Endothelial cell of umbilical vein (primary cell): ENCODE measurements around the gene KANSL1. TPM values are rescaled to one million over a fixed set of nuclear protein-coding genes. Genes with fewer than 3 reads are reported as not detected.

Experiments used
- BruUV-seq: library from RNA; stranded (reverse); fragments of 400-500 nt; replicated peaks from 2 replicates; lab custom pipeline; 2021; lab: Mats Ljungman, UMichigan
- CTCF ChIA-PET: fragments of 300-600, 350-600 bp; sonication (Branson Sonifier 250); formaldehyde crosslinking; loops from one replicate; lab custom pipeline; 2021; ENCODE audit warnings: antibody characterized with exemption, inconsistent platforms; lab: Charles Lee
- POLR2A ChIA-PET: fragments of 300-600, 350-600 bp; sonication (Branson Sonifier 250); formaldehyde crosslinking; loops from one replicate; lab custom pipeline; 2021; ENCODE audit warnings: antibody characterized with exemption, inconsistent platforms; lab: Charles Lee
- DNase-seq: peaks from one replicate; pipeline ENCODE4 v3.0.0-alpha.2; 2011; ENCODE audit warnings: low read depth, low spot score
- FAIRE-seq: peaks from 2 replicates; lab custom pipeline; 2011; peaks lifted over from hg19 to GRCh38; lab: Jason Lieb, UNC
- H2AFZ ChIP-seq: 2 replicates; pipeline ENCODE4 v1.6.0; 2012; ENCODE audit warnings: low read depth, low read length, control low read depth, inconsistent platforms
- H3K27ac ChIP-seq: 2 replicates; pipeline ENCODE4 v1.5.1; 2011; ENCODE audit warnings: low read depth, mild to moderate bottlenecking, control low read depth, low read length, moderate library complexity; ENCODE audit not compliant: insufficient read depth
- H3K27me3 ChIP-seq, 2 experiments: 2 replicates each; pipeline versions ENCODE4 v1.6.0 to v1.6.1; 2011; ENCODE audit warnings: low read length in 2 of 2, mixed read lengths in 1 of 2; ENCODE audit not compliant: control insufficient read depth in 2 of 2, insufficient read depth in 2 of 2
- H3K36me3 ChIP-seq, 2 experiments: 2 replicates in 1 of 2; 3 replicates in 1 of 2; pipeline ENCODE4 v1.5.1; 2011; ENCODE audit warnings: low read length in 2 of 2, mild to moderate bottlenecking in 1 of 2, moderate library complexity in 1 of 2; ENCODE audit not compliant: control insufficient read depth in 2 of 2, insufficient read depth in 2 of 2; ENCODE audit errors: extremely low read depth in 1 of 2
- H3K4me1 ChIP-seq: 3 replicates; pipeline ENCODE4 v1.5.1; 2011; ENCODE audit warnings: mild to moderate bottlenecking, low read length; ENCODE audit not compliant: control insufficient read depth, insufficient read depth; ENCODE audit errors: extremely low read depth
- H3K4me2 ChIP-seq: 2 replicates; pipeline ENCODE4 v1.6.1; 2011; ENCODE audit warnings: low read length, control low read depth, mixed read lengths; ENCODE audit not compliant: insufficient read depth
- H3K4me3 ChIP-seq, 3 experiments: fragments of 200-600 bp in 1 of 3; sonication (generic), shearing (Covaris generic) in 1 of 3; replicated peaks in 1 of 3; 2 replicates each; pipeline ENCODE4 v1.5.1; 2011 to 2016; ENCODE audit warnings: control low read depth in 3 of 3, low read length in 3 of 3, mild to moderate bottlenecking in 2 of 3, inconsistent platforms in 1 of 3, low read depth in 1 of 3, moderate library complexity in 1 of 3; ENCODE audit not compliant: insufficient read depth in 1 of 3
- H3K79me2 ChIP-seq: 2 replicates; pipeline ENCODE4 v1.6.0; 2012; ENCODE audit warnings: low read length, inconsistent platforms; ENCODE audit not compliant: control insufficient read depth, insufficient read depth
- H3K9ac ChIP-seq: replicated peaks from 2 replicates; pipeline ENCODE3; 2011; ENCODE audit warnings: low read length, control low read depth; ENCODE audit not compliant: insufficient read depth; ENCODE audit errors: extremely low read depth
- H3K9me1 ChIP-seq: replicated peaks from 3 replicates; pipeline ENCODE4 v1.6.0; 2011; ENCODE audit warnings: mild to moderate bottlenecking, low read length; ENCODE audit not compliant: control insufficient read depth, insufficient read depth; ENCODE audit errors: extremely low read depth
- H3K9me3 ChIP-seq: replicated peaks from 2 replicates; pipeline ENCODE4 v1.5.1; 2012; ENCODE audit warnings: low read length, inconsistent platforms; ENCODE audit not compliant: control insufficient read depth, insufficient read depth
- H4K20me1 ChIP-seq: replicated peaks from 2 replicates; pipeline ENCODE3; 2011; ENCODE audit warnings: mild to moderate bottlenecking, low read length; ENCODE audit not compliant: control insufficient read depth, insufficient read depth; ENCODE audit errors: extremely low read depth
- FOS ChIP-seq: IDR thresholded peaks from 2 replicates; pipeline ENCODE4 v1.6.1; 2011; ENCODE audit warnings: mild to moderate bottlenecking, low read length, moderate library complexity, borderline replicate concordance; ENCODE audit not compliant: insufficient read depth
- GATA2 ChIP-seq: IDR thresholded peaks from 2 replicates; pipeline ENCODE4 v1.7.0; 2011; ENCODE audit warnings: low read depth, mild to moderate bottlenecking, moderate library complexity, mixed read lengths, low read length; ENCODE audit not compliant: insufficient read length, insufficient read depth
- POLR2A ChIP-seq: IDR thresholded peaks from 2 replicates; pipeline ENCODE4 v1.6.1; 2012; ENCODE audit warnings: low read depth, mild to moderate bottlenecking, control low read depth, low read length
- POLR2AphosphoS5 ChIP-seq: IDR thresholded peaks from 2 replicates; pipeline ENCODE4 v1.6.1; 2012; ENCODE audit warnings: low read depth, mild to moderate bottlenecking, control low read depth, low read length, moderate library complexity; ENCODE audit not compliant: insufficient read depth
- dilution Hi-C: fragments of 300-500 bp; cut with MboI; formaldehyde crosslinking; loops from one replicate; pipeline ENCODE4 v1.15.0; 2019; ENCODE audit warnings: low sequenced_read_pairs; ENCODE audit not compliant: extremely low pct_ligation_motif_present
- intact Hi-C: fragments of 100-400 bp; cut with micrococcal nuclease; formaldehyde crosslinking; loops from one replicate; pipeline ENCODE4 v1.10.0; 2022
- polyA plus RNA-seq, 4 experiments: library from polyadenylated mRNA; depleted of rRNA in 3 of 4; stranded (reverse) in 3 of 4; unstranded in 1 of 4; fragments of >200 nt; gene quantifications; 2 replicates each; pipeline versions ENCODE4 v1.2.1 to v1.2.3, GENCODE V29; 2011 to 2012; ENCODE audit warnings: missing spikeins in 1 of 4
- total RNA-seq: library from RNA; stranded (reverse); gene quantifications from 2 replicates; pipeline ENCODE4 v1.2.3, GENCODE V29; 2021
- TF ChIP-seq, protein P1 (sequence below), 2 donors: IDR thresholded peaks; 1 replicate in 1 of 2; 2 replicates in 1 of 2; pipeline ENCODE4 v1.5.1; 2011; ENCODE audit warnings: low read length in 2 of 2, mild to moderate bottlenecking in 2 of 2, moderate library complexity in 2 of 2, control low read depth in 1 of 2, inconsistent platforms in 1 of 2, low read depth in 1 of 2; ENCODE audit not compliant: insufficient read depth in 1 of 2; ENCODE audit errors: extremely low read depth in 1 of 2
- TF ChIP-seq, protein P2 (sequence below): IDR thresholded peaks from 2 replicates; pipeline ENCODE4 v1.6.1; 2011; ENCODE audit not compliant: insufficient read depth, insufficient read length

Gene KANSL1
- total and polyA plus RNA-seq, 2 donors (not counting 3 experiments of a cell fraction or from before 2014, with no cell fraction given), result 29.1 to 74.0 TPM

DNA sequence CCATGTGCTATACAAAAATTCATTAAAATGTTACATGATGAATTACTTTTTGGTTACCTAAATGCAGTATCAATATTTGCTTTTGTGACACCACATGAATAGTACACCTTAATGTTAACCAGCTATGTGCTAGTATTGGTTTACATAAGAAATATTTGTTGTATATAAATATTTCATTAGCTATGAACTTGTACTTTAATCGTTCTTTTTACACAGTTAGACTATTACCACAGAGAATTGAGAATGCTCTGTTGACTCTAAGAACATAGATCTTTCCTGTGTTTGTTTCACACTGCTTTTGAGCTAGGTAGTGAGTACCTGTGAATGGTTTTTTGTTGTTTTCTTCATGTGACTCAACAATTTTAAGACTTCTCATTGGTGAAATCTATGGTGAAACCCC is 93.4 kb downstream of the KANSL1 start:
- peaks cover 25% of the 10 kb centered on the region for H3K4me1 ChIP-seq
- no peaks in the 10 kb centered on the region for H3K27me3 ChIP-seq
- TF ChIP-seq, protein P1, sequence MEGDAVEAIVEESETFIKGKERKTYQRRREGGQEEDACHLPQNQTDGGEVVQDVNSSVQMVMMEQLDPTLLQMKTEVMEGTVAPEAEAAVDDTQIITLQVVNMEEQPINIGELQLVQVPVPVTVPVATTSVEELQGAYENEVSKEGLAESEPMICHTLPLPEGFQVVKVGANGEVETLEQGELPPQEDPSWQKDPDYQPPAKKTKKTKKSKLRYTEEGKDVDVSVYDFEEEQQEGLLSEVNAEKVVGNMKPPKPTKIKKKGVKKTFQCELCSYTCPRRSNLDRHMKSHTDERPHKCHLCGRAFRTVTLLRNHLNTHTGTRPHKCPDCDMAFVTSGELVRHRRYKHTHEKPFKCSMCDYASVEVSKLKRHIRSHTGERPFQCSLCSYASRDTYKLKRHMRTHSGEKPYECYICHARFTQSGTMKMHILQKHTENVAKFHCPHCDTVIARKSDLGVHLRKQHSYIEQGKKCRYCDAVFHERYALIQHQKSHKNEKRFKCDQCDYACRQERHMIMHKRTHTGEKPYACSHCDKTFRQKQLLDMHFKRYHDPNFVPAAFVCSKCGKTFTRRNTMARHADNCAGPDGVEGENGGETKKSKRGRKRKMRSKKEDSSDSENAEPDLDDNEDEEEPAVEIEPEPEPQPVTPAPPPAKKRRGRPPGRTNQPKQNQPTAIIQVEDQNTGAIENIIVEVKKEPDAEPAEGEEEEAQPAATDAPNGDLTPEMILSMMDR (IDR thresholded peaks at IDR 0.05; ENCODE audit: extremely low read depth in 1 of 2, insufficient read depth in 1 of 2, low read depth in 1 of 2, low read length in 2 of 2), result no peak
- TF ChIP-seq POLR2AphosphoS5, result no peak
- TF ChIP-seq GATA2, result no peak
- TF ChIP-seq FOS, result no peak
- TF ChIP-seq, protein P2, sequence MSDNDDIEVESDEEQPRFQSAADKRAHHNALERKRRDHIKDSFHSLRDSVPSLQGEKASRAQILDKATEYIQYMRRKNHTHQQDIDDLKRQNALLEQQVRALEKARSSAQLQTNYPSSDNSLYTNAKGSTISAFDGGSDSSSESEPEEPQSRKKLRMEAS, result no peak
- no peak for TF ChIP-seq POLR2A
- POLR2A ChIA-PET, result no interaction called here
- intact Hi-C loops, result no loop called here
- H2AFZ ChIP-seq, result no peak overlapping the region
- H3K36me3 ChIP-seq, result peaks cover 0 to 2% of the 10 kb centered on the region in 2 experiments
- BruUV-seq, result no TSS peak
- H4K20me1 ChIP-seq, result peaks cover 30% of the 10 kb centered on the region
- peaks cover 82% of the 10 kb centered on the region for H3K79me2 ChIP-seq
- CTCF ChIA-PET, result interaction anchor here (1.2 to 5.8 kb wide), 4 partner anchors 9 to 113 kb away, joined by 4 to 28 read pairs (median 4); partner anchors contain the start of gene KANSL1
- DNase-seq (no peak), FAIRE-seq (no peak)
- no peak overlapping the region for H3K4me3 ChIP-seq
- no peak overlapping the region for H3K27ac ChIP-seq
- dilution Hi-C loops, result no loop called here
- H3K9ac ChIP-seq, result no peak overlapping the region
- peaks cover 4% of the 10 kb centered on the region for H3K9me1 ChIP-seq
- no peak overlapping the region for H3K4me2 ChIP-seq
- H3K9me3 ChIP-seq, result no peaks in the 10 kb centered on the region
